Measurements from ENCODE around the gene DIP2A.

DIP2A gene

GRCh38 chr21:46483300-46484295, 24.9 kb downstream of the DIP2A start:
- TF ChIP-seq, protein P1, sequence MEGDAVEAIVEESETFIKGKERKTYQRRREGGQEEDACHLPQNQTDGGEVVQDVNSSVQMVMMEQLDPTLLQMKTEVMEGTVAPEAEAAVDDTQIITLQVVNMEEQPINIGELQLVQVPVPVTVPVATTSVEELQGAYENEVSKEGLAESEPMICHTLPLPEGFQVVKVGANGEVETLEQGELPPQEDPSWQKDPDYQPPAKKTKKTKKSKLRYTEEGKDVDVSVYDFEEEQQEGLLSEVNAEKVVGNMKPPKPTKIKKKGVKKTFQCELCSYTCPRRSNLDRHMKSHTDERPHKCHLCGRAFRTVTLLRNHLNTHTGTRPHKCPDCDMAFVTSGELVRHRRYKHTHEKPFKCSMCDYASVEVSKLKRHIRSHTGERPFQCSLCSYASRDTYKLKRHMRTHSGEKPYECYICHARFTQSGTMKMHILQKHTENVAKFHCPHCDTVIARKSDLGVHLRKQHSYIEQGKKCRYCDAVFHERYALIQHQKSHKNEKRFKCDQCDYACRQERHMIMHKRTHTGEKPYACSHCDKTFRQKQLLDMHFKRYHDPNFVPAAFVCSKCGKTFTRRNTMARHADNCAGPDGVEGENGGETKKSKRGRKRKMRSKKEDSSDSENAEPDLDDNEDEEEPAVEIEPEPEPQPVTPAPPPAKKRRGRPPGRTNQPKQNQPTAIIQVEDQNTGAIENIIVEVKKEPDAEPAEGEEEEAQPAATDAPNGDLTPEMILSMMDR (IDR thresholded peaks at IDR 0.05), result no peak
- Mint-ChIP-seq H3K36me3 (ENCODE audit: low read depth) (peaks cover 32% of the 10 kb centered on the region), H3K27ac (peak overlapping the region; percentile 26), H3K27me3 (ENCODE audit: low read depth, poor library complexity) (peaks cover 3% of the 10 kb centered on the region), H3K4me1 (peaks cover 17% of the 10 kb centered on the region), H3K9me3 (no peaks in the 10 kb centered on the region), H3K4me3 (no peak overlapping the region)
- DNase-seq, result no peak

DNA sequence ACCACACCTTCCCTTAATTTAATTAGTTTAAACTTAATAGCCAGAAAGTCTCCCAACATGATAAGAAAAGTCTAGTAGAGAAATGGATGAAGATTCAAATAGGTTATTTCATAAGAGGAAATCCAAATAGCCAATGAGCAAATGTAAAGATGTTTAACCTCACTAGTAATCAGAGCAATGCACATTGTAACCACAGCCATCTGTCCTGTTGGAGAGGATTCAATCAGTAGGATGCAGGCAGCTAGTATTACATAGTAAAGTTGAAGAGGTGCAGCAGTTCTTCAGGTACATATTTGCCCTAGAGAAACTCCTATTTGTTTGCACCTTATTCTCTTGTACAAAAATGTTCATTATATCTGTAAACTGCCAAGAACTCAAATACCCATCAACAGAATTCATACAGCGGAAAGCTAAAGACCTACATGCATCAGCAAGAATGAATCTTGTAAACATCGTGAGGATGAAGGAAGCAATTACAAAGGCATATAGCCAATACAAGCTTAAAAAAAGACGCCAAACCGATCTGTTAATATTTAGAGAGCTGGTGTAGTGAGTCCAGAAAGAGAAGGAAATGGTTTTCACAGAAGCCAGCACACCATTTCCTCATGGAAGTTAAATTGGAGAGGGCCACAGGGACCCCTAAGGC, 27.9 kb downstream of the DIP2A start:
- no peak overlapping the region for H3K27ac Mint-ChIP-seq
- no peak for DNase-seq
- no peaks in the 10 kb centered on the region for H3K9me3 Mint-ChIP-seq
- peaks cover 34% of the 10 kb centered on the region for H3K4me1 Mint-ChIP-seq
- peaks cover 3% of the 10 kb centered on the region for H3K27me3 Mint-ChIP-seq (ENCODE audit: low read depth, poor library complexity)
- peaks cover 34% of the 10 kb centered on the region for H3K36me3 Mint-ChIP-seq (ENCODE audit: low read depth)
- no peak overlapping the region for H3K4me3 Mint-ChIP-seq
- TF ChIP-seq, protein P1 (IDR thresholded peaks at IDR 0.05), result no peak

DNA sequence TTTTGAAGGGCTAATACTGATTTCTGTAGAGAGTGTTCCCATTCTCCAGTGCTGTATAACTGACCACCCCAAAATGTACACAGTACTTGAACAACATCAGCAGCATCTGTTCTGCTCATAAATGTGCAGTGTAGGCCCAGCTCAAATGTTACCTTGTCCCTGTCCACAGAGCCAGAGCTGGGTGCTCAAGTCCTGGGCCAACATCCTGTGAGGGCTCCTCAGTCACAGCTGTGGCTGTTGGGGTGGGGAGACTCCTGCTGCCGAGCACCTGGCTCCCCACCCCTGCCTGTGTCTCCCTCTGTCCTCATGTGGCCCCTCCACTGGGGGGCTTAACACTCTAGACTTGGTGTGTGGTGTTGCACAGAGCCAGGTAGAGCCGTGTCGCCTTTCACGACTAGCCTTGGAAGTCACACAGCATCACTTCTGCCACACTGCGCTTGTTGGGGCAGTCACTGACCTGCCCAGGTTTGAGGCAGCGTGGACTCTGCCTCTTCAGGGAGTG, 30.5 kb downstream of the DIP2A start:
- Mint-ChIP-seq H3K27ac (peak overlapping the region; percentile 68), H3K9me3 (no peaks in the 10 kb centered on the region), H3K27me3 (ENCODE audit: low read depth, poor library complexity) (peaks cover 3% of the 10 kb centered on the region), H3K36me3 (ENCODE audit: low read depth) (peaks cover 59% of the 10 kb centered on the region), H3K4me1 (peaks cover 17% of the 10 kb centered on the region), H3K4me3 (no peak overlapping the region)
- TF ChIP-seq, protein P1 (IDR thresholded peaks at IDR 0.05), result no peak
- no peak for DNase-seq

DNA sequence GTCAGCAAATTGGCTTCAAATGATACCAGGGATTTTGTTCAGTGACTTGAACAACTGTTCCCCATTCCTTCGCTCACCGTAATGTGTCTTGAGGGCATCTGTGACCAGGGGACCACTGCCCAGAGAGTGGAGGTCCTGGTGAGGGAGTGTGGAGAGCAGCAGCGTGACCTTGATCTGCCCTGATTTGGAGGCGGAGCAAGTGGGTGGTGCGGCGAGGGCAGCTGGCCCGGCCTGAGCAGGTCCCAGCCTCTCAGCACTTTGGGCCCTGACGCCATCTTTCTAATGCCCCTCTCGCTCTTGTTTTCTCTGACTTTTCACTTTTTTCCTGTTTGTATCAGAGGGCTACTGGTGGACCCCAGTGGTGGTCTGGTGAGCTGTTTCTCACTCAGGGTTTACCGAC, 31.1 kb downstream of the DIP2A start:
- peaks cover 17% of the 10 kb centered on the region for H3K4me1 Mint-ChIP-seq
- H3K27me3 Mint-ChIP-seq (ENCODE audit: low read depth, poor library complexity), result peaks cover 3% of the 10 kb centered on the region
- peak; percentile 12 for DNase-seq
- peak overlapping the region; percentile 35 for H3K4me3 Mint-ChIP-seq
- no peaks in the 10 kb centered on the region for H3K9me3 Mint-ChIP-seq
- peak overlapping the region; percentile 68 for H3K27ac Mint-ChIP-seq
- peaks cover 60% of the 10 kb centered on the region for H3K36me3 Mint-ChIP-seq (ENCODE audit: low read depth)
- TF ChIP-seq, protein P1 (IDR thresholded peaks at IDR 0.05), result no peak

DNA sequence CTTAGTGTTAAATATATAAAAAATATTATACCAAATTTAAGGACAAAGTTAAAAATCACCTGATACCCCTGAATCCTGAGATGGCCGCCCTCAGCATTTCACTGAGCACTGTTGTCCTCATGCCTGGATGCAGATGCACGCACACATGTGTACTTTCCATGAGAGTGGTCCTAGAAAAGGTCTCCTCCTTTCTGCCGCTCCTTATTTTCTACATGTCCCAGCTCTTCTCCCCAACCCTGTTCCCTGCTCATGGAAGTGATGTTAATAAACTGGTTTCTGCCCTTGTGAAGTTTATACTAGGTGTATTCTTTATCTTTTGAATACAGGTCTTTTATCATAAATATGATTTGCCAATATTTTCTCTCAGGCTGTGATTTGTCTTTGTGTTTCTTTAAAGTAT, 32.9 kb downstream of the DIP2A start:
- no peaks in the 10 kb centered on the region for H3K9me3 Mint-ChIP-seq
- H3K4me1 Mint-ChIP-seq, result peaks cover 17% of the 10 kb centered on the region
- H3K36me3 Mint-ChIP-seq (ENCODE audit: low read depth), result peaks cover 62% of the 10 kb centered on the region
- H3K4me3 Mint-ChIP-seq, result no peak overlapping the region
- H3K27me3 Mint-ChIP-seq (ENCODE audit: low read depth, poor library complexity), result peaks cover 3% of the 10 kb centered on the region
- H3K27ac Mint-ChIP-seq, result peak overlapping the region; percentile 54
- no peak for DNase-seq
- TF ChIP-seq, protein P1 (IDR thresholded peaks at IDR 0.05), result no peak

Measured in nephron progenitor cell (in vitro differentiated cells).